ENCODE data around the gene TNFRSF1A. TPM values are rescaled to one million over a fixed set of nuclear protein-coding genes. Genes with fewer than 3 reads are reported as not detected.
A peak's percentile ranks its signal among the peaks of the same experiment; 100 is the strongest.

Gene TNFRSF1A
- total and polyA plus RNA-seq, 4 donors, result 36.9 to 144 (median 88.4) TPM

DNA sequence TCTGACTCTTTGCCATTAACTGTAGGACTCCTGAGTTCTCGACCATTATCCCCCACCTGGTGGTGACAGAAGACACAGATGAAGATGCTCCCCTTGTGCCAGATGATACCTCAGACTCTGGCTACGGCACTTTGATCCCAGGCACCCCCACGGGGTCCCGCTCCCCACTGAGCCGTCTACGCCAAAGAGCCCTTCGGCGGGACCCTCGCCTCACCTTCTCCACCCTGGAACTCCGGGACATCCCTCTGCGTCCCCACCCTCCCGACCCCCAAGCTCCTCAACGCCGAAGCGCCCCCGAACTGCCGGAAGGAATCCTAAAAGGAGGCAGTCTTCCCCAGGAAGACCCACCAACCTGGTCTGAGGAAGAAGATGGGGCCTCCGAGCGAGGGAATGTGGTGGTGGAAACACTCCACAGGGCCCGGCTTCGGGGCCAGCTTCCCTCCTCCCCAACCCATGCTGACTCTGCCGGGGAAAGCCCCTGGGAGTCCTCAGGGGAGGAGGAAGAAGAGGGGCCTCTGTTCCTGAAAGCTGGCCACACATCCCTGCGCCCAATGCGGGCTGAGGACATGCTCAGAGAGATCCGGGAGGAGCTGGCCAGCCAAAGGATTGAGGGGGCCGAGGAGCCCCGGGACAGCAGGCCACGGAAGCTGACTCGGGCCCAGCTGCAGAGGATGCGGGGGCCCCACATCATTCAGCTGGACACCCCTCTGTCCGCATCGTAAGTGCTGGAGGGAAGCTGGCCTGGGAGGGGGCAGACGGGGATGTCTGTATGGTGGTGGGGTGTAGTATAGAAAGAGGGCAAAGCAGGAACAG lies 14.4 kb downstream of the TNFRSF1A start (continued):
- no peak for TF ChIP-seq GABPA (IDR thresholded peaks at IDR 0.05 in 1 of 2, conservative IDR thresholded peaks at IDR 0.05 in 1 of 2)
- no peak for TF ChIP-seq RXRA (IDR thresholded peaks at IDR 0.05)

DNA sequence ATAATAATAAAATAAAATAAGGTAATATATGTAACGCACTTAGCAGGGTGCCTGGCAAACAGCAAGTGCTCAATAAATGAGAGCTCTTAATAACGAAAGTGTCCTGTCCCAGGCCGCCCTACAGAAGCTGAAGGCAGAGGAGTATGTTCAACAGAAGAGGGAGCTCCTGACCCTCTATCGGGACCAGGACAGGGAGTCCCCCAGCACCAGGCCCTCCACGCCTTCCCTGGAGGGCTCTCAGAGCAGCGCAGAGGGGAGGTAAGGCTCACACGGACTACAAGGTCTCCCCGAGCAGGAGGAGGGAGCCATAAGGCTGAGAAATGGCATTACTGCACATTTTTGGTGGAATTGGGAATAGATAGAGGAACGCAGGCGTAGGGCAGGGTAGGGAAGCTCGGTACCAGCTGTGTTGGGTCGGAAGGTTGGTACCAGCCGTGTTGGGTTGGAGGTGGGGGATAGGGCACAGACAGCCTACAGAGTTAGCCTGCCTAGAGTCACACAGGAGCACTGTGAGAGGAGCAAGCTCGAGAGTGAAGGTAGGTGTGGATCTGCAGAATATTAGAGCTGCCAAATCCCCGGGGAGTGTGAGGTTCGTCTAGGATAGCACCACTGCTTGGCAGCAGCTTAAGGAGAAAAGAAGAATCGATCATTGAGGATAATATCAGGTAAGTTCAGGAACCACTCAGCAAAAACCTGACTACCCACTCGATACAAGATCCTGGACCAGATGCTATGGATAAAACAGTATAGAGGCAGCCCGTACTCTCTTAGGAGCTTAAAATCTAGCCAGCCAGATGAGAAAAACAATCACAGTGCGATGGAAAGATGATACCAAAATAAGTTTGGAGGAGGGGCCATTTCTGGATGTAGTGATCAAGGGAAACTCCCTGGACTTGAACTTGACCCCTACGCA lies 15.3 kb downstream of the TNFRSF1A start:
- Histone ChIP-seq H3K27me3 (ENCODE audit: control insufficient read depth in 4 of 4, insufficient read depth in 4 of 4, low read length in 3 of 4) (no peaks in the 10 kb centered on the region), H3K9ac (ENCODE audit: low read depth in 1 of 2, low read length in 2 of 2) (no peak overlapping the region), H3K36me3 (ENCODE audit: control insufficient read depth in 4 of 4, insufficient read depth in 3 of 4, low read depth in 1 of 4, low read length in 3 of 4) (peaks cover 23 to 39% (median 33%) of the 10 kb centered on the region in 4 donors), H3K9me3 (ENCODE audit: control insufficient read depth in 4 of 4, low read length in 3 of 4) (no peaks in the 10 kb centered on the region), H3K4me1 (ENCODE audit: control insufficient read depth in 4 of 4, insufficient read depth in 4 of 4, low read length in 3 of 4) (peaks cover 6 to 55% (median 24%) of the 10 kb centered on the region in 4 donors), H3K27ac (ENCODE audit: low read depth in 1 of 2, low read length in 2 of 2) (peak overlapping the region; percentile 10 to 14), H3K4me3 (ENCODE audit: low read depth in 1 of 3, low read length in 3 of 3) (no peak overlapping the region)
- DNase-seq (ENCODE audit: low spot score), result no peak
- TF ChIP-seq RAD21 (IDR thresholded peaks at IDR 0.05) (peak; percentile 80 to 88), TAF1 (conservative IDR thresholded peaks at IDR 0.05) (no peak), RXRA (IDR thresholded peaks at IDR 0.05) (peak in 1 of 2 donors; percentile 20)
- TF ChIP-seq, protein P1, sequence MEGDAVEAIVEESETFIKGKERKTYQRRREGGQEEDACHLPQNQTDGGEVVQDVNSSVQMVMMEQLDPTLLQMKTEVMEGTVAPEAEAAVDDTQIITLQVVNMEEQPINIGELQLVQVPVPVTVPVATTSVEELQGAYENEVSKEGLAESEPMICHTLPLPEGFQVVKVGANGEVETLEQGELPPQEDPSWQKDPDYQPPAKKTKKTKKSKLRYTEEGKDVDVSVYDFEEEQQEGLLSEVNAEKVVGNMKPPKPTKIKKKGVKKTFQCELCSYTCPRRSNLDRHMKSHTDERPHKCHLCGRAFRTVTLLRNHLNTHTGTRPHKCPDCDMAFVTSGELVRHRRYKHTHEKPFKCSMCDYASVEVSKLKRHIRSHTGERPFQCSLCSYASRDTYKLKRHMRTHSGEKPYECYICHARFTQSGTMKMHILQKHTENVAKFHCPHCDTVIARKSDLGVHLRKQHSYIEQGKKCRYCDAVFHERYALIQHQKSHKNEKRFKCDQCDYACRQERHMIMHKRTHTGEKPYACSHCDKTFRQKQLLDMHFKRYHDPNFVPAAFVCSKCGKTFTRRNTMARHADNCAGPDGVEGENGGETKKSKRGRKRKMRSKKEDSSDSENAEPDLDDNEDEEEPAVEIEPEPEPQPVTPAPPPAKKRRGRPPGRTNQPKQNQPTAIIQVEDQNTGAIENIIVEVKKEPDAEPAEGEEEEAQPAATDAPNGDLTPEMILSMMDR (IDR thresholded peaks at IDR 0.05; ENCODE audit: low read depth, low read length, missing input control), result peak; percentile 47
- 57% methylated on average over 21 of the region's 21 CpGs for WGBS

DNA sequence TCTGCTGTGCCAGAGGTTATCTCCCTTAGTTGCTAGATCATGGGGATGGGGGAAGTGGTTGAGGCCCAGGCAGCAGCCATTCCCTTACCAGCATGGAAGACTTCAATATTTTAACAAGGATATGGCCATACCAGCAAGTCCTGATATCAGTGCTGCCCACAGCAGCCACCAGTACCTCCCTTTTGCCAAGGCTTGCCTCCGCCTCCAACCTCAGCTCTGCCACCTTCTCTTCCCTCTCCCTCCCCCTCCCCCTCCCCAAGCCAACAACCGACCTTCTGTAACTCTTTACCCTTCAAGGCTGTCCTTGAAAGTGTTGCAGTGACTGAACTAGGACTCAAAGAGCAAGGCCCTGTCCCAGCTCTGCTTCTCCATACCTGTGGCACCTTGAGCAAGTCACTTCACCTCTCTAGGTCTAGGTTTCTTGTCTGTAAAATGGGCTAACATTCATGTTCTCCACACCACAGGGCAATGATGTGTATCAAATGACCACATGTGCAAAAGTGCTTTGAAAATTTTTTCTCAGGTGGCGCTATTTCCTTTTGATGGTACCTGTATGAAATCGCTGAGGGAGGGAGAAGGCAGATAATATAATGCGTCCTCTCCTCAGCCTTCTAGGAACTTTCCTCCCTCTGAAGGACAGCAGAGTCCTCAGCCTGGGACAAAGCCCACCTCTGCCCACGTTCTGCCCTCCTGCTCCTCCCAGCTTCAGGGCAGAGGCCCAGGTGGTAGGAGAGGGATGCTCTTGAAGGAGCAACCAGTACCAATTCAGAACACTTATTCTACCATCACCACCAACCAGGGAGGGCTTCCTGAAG lies 16.7 kb downstream of the TNFRSF1A start:
- no peak overlapping the region for H3K4me3 ChIP-seq (ENCODE audit: low read depth in 1 of 3, low read length in 3 of 3)
- TF ChIP-seq RAD21 (IDR thresholded peaks at IDR 0.05), result no peak
- TF ChIP-seq, protein P2, sequence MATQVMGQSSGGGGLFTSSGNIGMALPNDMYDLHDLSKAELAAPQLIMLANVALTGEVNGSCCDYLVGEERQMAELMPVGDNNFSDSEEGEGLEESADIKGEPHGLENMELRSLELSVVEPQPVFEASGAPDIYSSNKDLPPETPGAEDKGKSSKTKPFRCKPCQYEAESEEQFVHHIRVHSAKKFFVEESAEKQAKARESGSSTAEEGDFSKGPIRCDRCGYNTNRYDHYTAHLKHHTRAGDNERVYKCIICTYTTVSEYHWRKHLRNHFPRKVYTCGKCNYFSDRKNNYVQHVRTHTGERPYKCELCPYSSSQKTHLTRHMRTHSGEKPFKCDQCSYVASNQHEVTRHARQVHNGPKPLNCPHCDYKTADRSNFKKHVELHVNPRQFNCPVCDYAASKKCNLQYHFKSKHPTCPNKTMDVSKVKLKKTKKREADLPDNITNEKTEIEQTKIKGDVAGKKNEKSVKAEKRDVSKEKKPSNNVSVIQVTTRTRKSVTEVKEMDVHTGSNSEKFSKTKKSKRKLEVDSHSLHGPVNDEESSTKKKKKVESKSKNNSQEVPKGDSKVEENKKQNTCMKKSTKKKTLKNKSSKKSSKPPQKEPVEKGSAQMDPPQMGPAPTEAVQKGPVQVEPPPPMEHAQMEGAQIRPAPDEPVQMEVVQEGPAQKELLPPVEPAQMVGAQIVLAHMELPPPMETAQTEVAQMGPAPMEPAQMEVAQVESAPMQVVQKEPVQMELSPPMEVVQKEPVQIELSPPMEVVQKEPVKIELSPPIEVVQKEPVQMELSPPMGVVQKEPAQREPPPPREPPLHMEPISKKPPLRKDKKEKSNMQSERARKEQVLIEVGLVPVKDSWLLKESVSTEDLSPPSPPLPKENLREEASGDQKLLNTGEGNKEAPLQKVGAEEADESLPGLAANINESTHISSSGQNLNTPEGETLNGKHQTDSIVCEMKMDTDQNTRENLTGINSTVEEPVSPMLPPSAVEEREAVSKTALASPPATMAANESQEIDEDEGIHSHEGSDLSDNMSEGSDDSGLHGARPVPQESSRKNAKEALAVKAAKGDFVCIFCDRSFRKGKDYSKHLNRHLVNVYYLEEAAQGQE (IDR thresholded peaks at IDR 0.05), result no peak
- no peak for TF ChIP-seq NR2F2 (IDR thresholded peaks at IDR 0.05)
- TF ChIP-seq, protein P1 (IDR thresholded peaks at IDR 0.05; ENCODE audit: low read depth, low read length, missing input control), result no peak
- TF ChIP-seq JUND (IDR thresholded peaks at IDR 0.05), result no peak
- no peak for TF ChIP-seq FOXA1 (IDR thresholded peaks at IDR 0.05)
- no peak for TF ChIP-seq EGR1 (IDR thresholded peaks at IDR 0.05; ENCODE audit: low read depth in 2 of 2)
- TF ChIP-seq YY1 (IDR thresholded peaks at IDR 0.05), result no peak
- TF ChIP-seq RXRA (IDR thresholded peaks at IDR 0.05), result no peak
- no peak for TF ChIP-seq HNF4G (IDR thresholded peaks at IDR 0.05)
- no peak for TF ChIP-seq FOXA2 (IDR thresholded peaks at IDR 0.05)
- TF ChIP-seq, protein P3, sequence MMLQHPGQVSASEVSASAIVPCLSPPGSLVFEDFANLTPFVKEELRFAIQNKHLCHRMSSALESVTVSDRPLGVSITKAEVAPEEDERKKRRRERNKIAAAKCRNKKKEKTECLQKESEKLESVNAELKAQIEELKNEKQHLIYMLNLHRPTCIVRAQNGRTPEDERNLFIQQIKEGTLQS (IDR thresholded peaks at IDR 0.05), result no peak
- peaks cover 16 to 24% (median 20%) of the 10 kb centered on the region in 4 donors for H3K36me3 ChIP-seq (ENCODE audit: control insufficient read depth in 4 of 4, insufficient read depth in 3 of 4, low read depth in 1 of 4, low read length in 3 of 4)
- H3K27ac ChIP-seq (ENCODE audit: low read depth in 1 of 2, low read length in 2 of 2), result peak overlapping the region in 1 of 2 donors; percentile 35
- H3K4me1 ChIP-seq (ENCODE audit: control insufficient read depth in 4 of 4, insufficient read depth in 4 of 4, low read length in 3 of 4), result peaks cover 6 to 49% (median 21%) of the 10 kb centered on the region in 4 donors
- H3K27me3 ChIP-seq (ENCODE audit: control insufficient read depth in 4 of 4, insufficient read depth in 4 of 4, low read length in 3 of 4), result no peaks in the 10 kb centered on the region
- WGBS, result 70% methylated on average over 6 of the region's 6 CpGs
- peak overlapping the region in 1 of 2 donors; percentile 22 for H3K9ac ChIP-seq (ENCODE audit: low read depth in 1 of 2, low read length in 2 of 2)
- no peak for DNase-seq (ENCODE audit: low spot score)
- H3K9me3 ChIP-seq (ENCODE audit: control insufficient read depth in 4 of 4, low read length in 3 of 4), result no peaks in the 10 kb centered on the region

Data from liver (tissue), 9 donors.